ENCODE data around the gene CELSR3.

GRCh38 chr3:48661501-48662144 lies 1.1 kb downstream of the CELSR3 start:
- TF ChIP-seq POLR2A (IDR thresholded peaks at IDR 0.05; ENCODE audit: low read depth, low read length) (no peak), CTCF (conservative IDR thresholded peaks at IDR 0.05; ENCODE audit: low read depth, low read length) (no peak), RAD21 (IDR thresholded peaks at IDR 0.05; ENCODE audit: low read length) (no peak), FOS (IDR thresholded peaks at IDR 0.05; ENCODE audit: low read depth, low read length) (no peak), MAFK (IDR thresholded peaks at IDR 0.05; ENCODE audit: low read depth, low read length) (no peak), MAZ (IDR thresholded peaks at IDR 0.05; ENCODE audit: borderline replicate concordance, low read depth, low read length) (no peak; the same call in 1 of the 2 replicates)
